TTC549 (cell line): ENCODE results near the gene SHROOM1.
"Not testable (repeated sequence)": the region's sequence is repeated elsewhere in the genome, so short reads cannot be mapped to it uniquely, and the experiment has no call there.

Experiments
- FAIRE-seq: peaks from 2 replicates; lab custom pipeline; 2012; peaks lifted over from hg19 to GRCh38; lab: Jason Lieb, UNC

Gene SHROOM1

GRCh38 chr5:132805872-132806271 is 24.6 kb downstream of the SHROOM1 start:
- FAIRE-seq, result not testable (repeated sequence)

GRCh38 chr5:132804219-132804618 is 26.2 kb downstream of the SHROOM1 start:
- FAIRE-seq, result not testable (repeated sequence)

- FAIRE-seq, result not testable (repeated sequence)
Measured at GRCh38 chr5:132802685-132803066, 27.8 kb downstream of the SHROOM1 start.

- no peak for FAIRE-seq
Measured at GRCh38 chr5:132802044-132802684, 28.3 kb downstream of the SHROOM1 start.

- no peak for FAIRE-seq
Measured at GRCh38 chr5:132800545-132800944, 29.9 kb downstream of the SHROOM1 start.

- no peak for FAIRE-seq
Measured at GRCh38 chr5:132799392-132799791, 31.1 kb downstream of the SHROOM1 start.

- no peak for FAIRE-seq
Measured at GRCh38 chr5:132797651-132798050, 32.8 kb downstream of the SHROOM1 start.

- no peak for FAIRE-seq
Measured at GRCh38 chr5:132791026-132791425, 39.4 kb downstream of the SHROOM1 start.

GRCh38 chr5:132790201-132790865 is 40.1 kb downstream of the SHROOM1 start:
- no peak for FAIRE-seq

GRCh38 chr5:132788990-132789886 is 41.2 kb downstream of the SHROOM1 start:
- no peak for FAIRE-seq

- no peak for FAIRE-seq
Measured at GRCh38 chr5:132788508-132788907, 41.9 kb downstream of the SHROOM1 start.

- FAIRE-seq, result no peak
Measured at GRCh38 chr5:132787076-132787475, 43.4 kb downstream of the SHROOM1 start.

GRCh38 chr5:132785864-132786263 is 44.6 kb downstream of the SHROOM1 start:
- no peak for FAIRE-seq

- FAIRE-seq, result no peak
Measured at GRCh38 chr5:132785365-132785764, 45.1 kb downstream of the SHROOM1 start.

GRCh38 chr5:132782101-132782500 is 48.3 kb downstream of the SHROOM1 start:
- no peak for FAIRE-seq

- FAIRE-seq, result no peak
Measured at GRCh38 chr5:132781029-132781428, 49.4 kb downstream of the SHROOM1 start.

- FAIRE-seq, result no peak
Measured at GRCh38 chr5:132780577-132780976, 49.9 kb downstream of the SHROOM1 start.

- no peak for FAIRE-seq
Measured at GRCh38 chr5:132779961-132780360, 50.5 kb downstream of the SHROOM1 start.

GRCh38 chr5:132778856-132779255 is 51.6 kb downstream of the SHROOM1 start:
- FAIRE-seq, result no peak

GRCh38 chr5:132778129-132778528 is 52.3 kb downstream of the SHROOM1 start:
- no peak for FAIRE-seq

GRCh38 chr5:132777209-132778069 is 53.0 kb downstream of the SHROOM1 start, which contains the start of gene SEPTIN8:
TSS of gene SEPTIN8 (minus strand) at chr5:132777239. CDS start at chr5:132777137, 102 bp downstream.
- no peak for FAIRE-seq

- FAIRE-seq, result no peak
Measured at GRCh38 chr5:132776938-132777208, 53.6 kb downstream of the SHROOM1 start.
